ENCODE results near the gene DNAJC11.
"Not testable (repeated sequence)": the region's sequence is repeated elsewhere in the genome, so short reads cannot be mapped to it uniquely, and the experiment has no call there.

DNAJC11 gene
- 46.4 to 124 (median 72.0) reads per million in 9 experiments for total RNA-seq

- peak; percentile 87 to 96 (median 96) for DNase-seq
- H3K36me3 Mint-ChIP-seq (ENCODE audit: insufficient read depth): peaks cover 19% of the 10 kb centered on the region
- H3K27ac Mint-ChIP-seq: peak within 1 kb of the TSS; percentile 86 to 89
- H3K4me1 Mint-ChIP-seq (ENCODE audit: low read depth in 2 of 2): peaks cover 14 to 17% of the 10 kb centered on the region in 2 donors
- peak within 1 kb of the TSS; percentile 84 to 86 for H3K4me3 Mint-ChIP-seq
- no peaks in the 10 kb centered on the region for H3K27me3 Mint-ChIP-seq
- ATAC-seq (replicated peaks): peak; percentile 97
- H3K9me3 Mint-ChIP-seq: peaks cover 0 to 8% of the 10 kb centered on the region in 2 donors
These were observed at the start of gene DNAJC11 for GRCh38 chr1:6701437-6702153. Gene DNAJC11, minus strand, starts transcription at chr1:6701816. Its CDS starts 16 bp downstream, at chr1:6701800.

GRCh38 chr1:6750490-6750889, 48.9 kb upstream of the DNAJC11 start:
- peaks cover 50 to 56% of the 10 kb centered on the region in 2 donors for H3K27me3 Mint-ChIP-seq
- H3K36me3 Mint-ChIP-seq (ENCODE audit: insufficient read depth): no peaks in the 10 kb centered on the region
- no peak overlapping the region for H3K4me3 Mint-ChIP-seq
- no peak overlapping the region for H3K27ac Mint-ChIP-seq
- H3K4me1 Mint-ChIP-seq (ENCODE audit: low read depth in 2 of 2): no peaks in the 10 kb centered on the region
- DNase-seq (no peak), ATAC-seq (replicated peaks) (no peak)
- H3K9me3 Mint-ChIP-seq: no peaks in the 10 kb centered on the region

GRCh38 chr1:6747674-6748073, 46.1 kb upstream of the DNAJC11 start:
- ATAC-seq (replicated peaks) (no peak), DNase-seq (no peak)
- H3K36me3 Mint-ChIP-seq (ENCODE audit: insufficient read depth): peaks cover 7% of the 10 kb centered on the region
- peaks cover 5 to 6% of the 10 kb centered on the region in 2 donors for H3K4me1 Mint-ChIP-seq (ENCODE audit: low read depth in 2 of 2)
- H3K27ac Mint-ChIP-seq: no peak overlapping the region
- no peaks in the 10 kb centered on the region for H3K9me3 Mint-ChIP-seq
- no peak overlapping the region for H3K4me3 Mint-ChIP-seq
- peaks cover 25 to 39% of the 10 kb centered on the region in 2 donors for H3K27me3 Mint-ChIP-seq

- H3K27me3 Mint-ChIP-seq: peaks cover 9 to 32% of the 10 kb centered on the region in 2 donors
- H3K9me3 Mint-ChIP-seq: no peaks in the 10 kb centered on the region
- no peak overlapping the region for H3K27ac Mint-ChIP-seq
- H3K4me3 Mint-ChIP-seq: no peak overlapping the region
- ATAC-seq (replicated peaks): no peak
- H3K36me3 Mint-ChIP-seq (ENCODE audit: insufficient read depth): peaks cover 7% of the 10 kb centered on the region
- peaks cover 5 to 6% of the 10 kb centered on the region in 2 donors for H3K4me1 Mint-ChIP-seq (ENCODE audit: low read depth in 2 of 2)
- no peak for DNase-seq
These were observed 43.5 kb upstream of the DNAJC11 start for GRCh38 chr1:6745073-6745472.

GRCh38 chr1:6743189-6744101, 41.8 kb upstream of the DNAJC11 start:
- Mint-ChIP-seq H3K27ac (peak overlapping the region in 1 of 2 donors; percentile 9), H3K36me3 (ENCODE audit: insufficient read depth) (peaks cover 7% of the 10 kb centered on the region), H3K4me3 (no peak overlapping the region), H3K27me3 (peaks cover 9 to 21% of the 10 kb centered on the region in 2 donors), H3K4me1 (ENCODE audit: low read depth in 2 of 2) (peaks cover 5 to 6% of the 10 kb centered on the region in 2 donors), H3K9me3 (no peaks in the 10 kb centered on the region)
- ATAC-seq (replicated peaks) (peak; percentile 44), DNase-seq (peak in 1 of 3 experiments; percentile 7)

- H3K4me3 Mint-ChIP-seq; H3K36me3 Mint-ChIP-seq (ENCODE audit: insufficient read depth); H3K9me3 Mint-ChIP-seq; H3K4me1 Mint-ChIP-seq (ENCODE audit: low read depth in 2 of 2); ATAC-seq (replicated peaks); DNase-seq: not testable (repeated sequence)
- H3K27ac Mint-ChIP-seq: peak overlapping the region in 1 of 2 donors; percentile 9
- H3K27me3 Mint-ChIP-seq: peaks cover 10 to 14% of the 10 kb centered on the region in 2 donors
These were observed 41.1 kb upstream of the DNAJC11 start for GRCh38 chr1:6742676-6743188.

GRCh38 chr1:6738987-6739676, 37.5 kb upstream of the DNAJC11 start:
- DNase-seq (no peak), ATAC-seq (replicated peaks) (no peak)
- no peak overlapping the region for H3K4me3 Mint-ChIP-seq
- peaks cover 5 to 6% of the 10 kb centered on the region in 2 donors for H3K4me1 Mint-ChIP-seq (ENCODE audit: low read depth in 2 of 2)
- no peaks in the 10 kb centered on the region for H3K9me3 Mint-ChIP-seq
- H3K27me3 Mint-ChIP-seq: peaks cover 6 to 35% of the 10 kb centered on the region in 2 donors
- H3K27ac Mint-ChIP-seq: no peak overlapping the region
- H3K36me3 Mint-ChIP-seq (ENCODE audit: insufficient read depth): peaks cover 7% of the 10 kb centered on the region

GRCh38 chr1:6732942-6733341, 31.3 kb upstream of the DNAJC11 start:
- no peaks in the 10 kb centered on the region for H3K4me1 Mint-ChIP-seq (ENCODE audit: low read depth in 2 of 2)
- DNase-seq: no peak
- ATAC-seq (replicated peaks): no peak
- no peaks in the 10 kb centered on the region for H3K9me3 Mint-ChIP-seq
- H3K27me3 Mint-ChIP-seq: peaks cover 6 to 60% of the 10 kb centered on the region in 2 donors
- H3K27ac Mint-ChIP-seq: no peak overlapping the region
- H3K4me3 Mint-ChIP-seq: no peak overlapping the region
- H3K36me3 Mint-ChIP-seq (ENCODE audit: insufficient read depth): no peaks in the 10 kb centered on the region

- ATAC-seq (replicated peaks) (no peak), DNase-seq (no peak)
- Mint-ChIP-seq H3K4me1 (ENCODE audit: low read depth in 2 of 2) (peaks cover 0 to 4% of the 10 kb centered on the region in 2 donors), H3K27ac (no peak overlapping the region), H3K27me3 (peaks cover 0 to 61% of the 10 kb centered on the region in 2 donors), H3K36me3 (ENCODE audit: insufficient read depth) (no peaks in the 10 kb centered on the region), H3K4me3 (no peak overlapping the region), H3K9me3 (no peaks in the 10 kb centered on the region)
These were observed 30.3 kb upstream of the DNAJC11 start for GRCh38 chr1:6731905-6732304.

GRCh38 chr1:6730880-6731279, 29.3 kb upstream of the DNAJC11 start:
- Mint-ChIP-seq H3K27ac (no peak overlapping the region), H3K36me3 (ENCODE audit: insufficient read depth) (no peaks in the 10 kb centered on the region), H3K27me3 (peaks cover 0 to 63% of the 10 kb centered on the region in 2 donors), H3K4me1 (ENCODE audit: low read depth in 2 of 2) (peaks cover 0 to 4% of the 10 kb centered on the region in 2 donors), H3K4me3 (no peak overlapping the region), H3K9me3 (no peaks in the 10 kb centered on the region)
- no peak for ATAC-seq (replicated peaks)
- DNase-seq: no peak

- ATAC-seq (replicated peaks): no peak
- Mint-ChIP-seq H3K36me3 (ENCODE audit: insufficient read depth) (no peaks in the 10 kb centered on the region), H3K27ac (no peak overlapping the region), H3K4me1 (ENCODE audit: low read depth in 2 of 2) (peaks cover 0 to 4% of the 10 kb centered on the region in 2 donors), H3K27me3 (peaks cover 0 to 62% of the 10 kb centered on the region in 2 donors), H3K9me3 (no peaks in the 10 kb centered on the region), H3K4me3 (no peak overlapping the region)
- no peak for DNase-seq
These were observed 28.9 kb upstream of the DNAJC11 start for GRCh38 chr1:6730473-6730872.

- DNase-seq (peak; percentile 40 to 54 (median 44)), ATAC-seq (replicated peaks) (peak; percentile 57)
- H3K4me3 Mint-ChIP-seq: no peak overlapping the region
- peaks cover 6 to 56% of the 10 kb centered on the region in 2 donors for H3K27me3 Mint-ChIP-seq
- peaks cover 0 to 4% of the 10 kb centered on the region in 2 donors for H3K4me1 Mint-ChIP-seq (ENCODE audit: low read depth in 2 of 2)
- no peak overlapping the region for H3K27ac Mint-ChIP-seq
- H3K36me3 Mint-ChIP-seq (ENCODE audit: insufficient read depth): no peaks in the 10 kb centered on the region
- no peaks in the 10 kb centered on the region for H3K9me3 Mint-ChIP-seq
These were observed 25.9 kb upstream of the DNAJC11 start for GRCh38 chr1:6727535-6727934.

- no peak overlapping the region for H3K4me3 Mint-ChIP-seq
- H3K4me1 Mint-ChIP-seq (ENCODE audit: low read depth in 2 of 2): peaks cover 0 to 4% of the 10 kb centered on the region in 2 donors
- no peaks in the 10 kb centered on the region for H3K9me3 Mint-ChIP-seq
- H3K27ac Mint-ChIP-seq: no peak overlapping the region
- no peaks in the 10 kb centered on the region for H3K36me3 Mint-ChIP-seq (ENCODE audit: insufficient read depth)
- peaks cover 6 to 50% of the 10 kb centered on the region in 2 donors for H3K27me3 Mint-ChIP-seq
- ATAC-seq (replicated peaks) (no peak), DNase-seq (no peak)
These were observed 24.6 kb upstream of the DNAJC11 start for GRCh38 chr1:6726253-6726652.
